ENCODE measurements around the gene PRDM5.
A peak's percentile ranks its signal among the peaks of the same experiment; 100 is the strongest.

Gene PRDM5

GRCh38 chr4:120902925-120903324 lies 19.6 kb downstream of the PRDM5 start:
- DNase-seq: no peak

DNA sequence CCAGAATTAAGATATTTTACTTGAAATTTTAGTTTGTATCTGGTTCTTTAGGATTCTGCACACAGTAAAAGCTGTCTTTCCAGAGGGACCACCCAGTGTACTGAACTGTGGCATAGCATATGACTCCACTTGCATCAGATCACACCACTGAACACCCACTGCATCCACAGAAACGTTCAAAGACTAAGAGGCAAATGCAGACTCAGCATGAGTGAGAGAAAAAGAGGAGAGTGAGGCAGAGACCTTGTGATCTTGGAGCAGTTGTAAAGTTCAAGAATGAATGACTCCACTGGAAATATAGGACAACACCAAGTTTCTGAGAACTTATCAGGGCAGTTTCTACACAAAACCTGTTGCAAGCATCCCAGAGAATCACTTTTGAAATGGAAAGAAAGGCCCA lies 20.8 kb downstream of the PRDM5 start:
- DNase-seq: no peak

DNA sequence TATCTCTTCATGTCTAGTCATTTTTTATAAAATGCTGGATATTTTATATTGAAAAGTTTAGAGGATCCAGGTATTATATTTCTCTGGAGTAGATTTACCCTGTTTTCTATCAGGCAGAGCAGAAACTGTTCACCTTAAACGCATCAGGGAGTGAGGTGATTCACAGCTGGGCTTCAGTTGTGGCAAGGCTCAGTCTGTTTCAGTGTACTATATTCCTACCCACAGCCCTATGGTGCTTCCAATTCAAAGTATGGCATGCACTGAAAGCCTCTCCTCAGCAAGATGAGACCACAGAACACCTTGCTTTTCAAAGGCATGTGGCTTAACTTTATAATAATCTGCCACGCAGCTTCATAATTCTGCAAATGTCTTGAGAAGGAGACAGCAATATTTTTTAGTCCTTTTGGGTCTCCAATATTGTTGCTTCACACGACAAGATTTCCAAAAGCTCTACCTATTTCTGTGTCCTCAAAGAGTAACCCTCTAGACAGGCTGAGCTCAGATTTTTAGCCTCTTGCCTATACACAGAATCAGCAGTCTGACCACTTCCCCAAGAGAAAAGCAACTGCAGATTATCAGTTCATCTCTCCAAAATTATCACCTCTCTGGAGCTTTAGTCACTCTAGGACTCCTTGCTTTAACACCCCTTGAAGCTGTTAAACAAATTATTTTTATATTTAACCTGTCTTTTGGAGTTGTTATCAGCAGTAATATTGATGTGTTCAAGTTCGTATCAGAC lies 24.4 kb downstream of the PRDM5 start:
- DNase-seq: no peak

GRCh38 chr4:120895554-120895953 lies 27.0 kb downstream of the PRDM5 start:
- DNase-seq: no peak

DNA sequence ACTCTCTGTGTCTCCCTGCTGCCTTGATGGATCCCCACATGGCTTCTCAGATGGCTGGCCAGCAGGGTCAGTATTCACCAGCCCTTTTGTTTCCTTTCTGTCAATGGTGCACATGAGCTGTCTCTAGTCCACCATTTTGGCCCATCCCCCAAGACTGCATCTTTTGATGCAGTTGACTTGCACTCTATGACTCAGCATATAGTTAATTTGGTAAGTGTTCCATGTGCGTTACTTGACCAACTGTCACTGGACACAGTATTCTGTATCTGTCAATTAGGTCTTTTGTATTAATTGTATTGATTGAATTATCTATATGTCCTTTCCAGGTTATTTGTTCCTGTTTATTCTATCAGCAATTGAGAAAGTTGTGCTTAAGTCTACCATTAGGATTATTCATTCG lies 29.2 kb downstream of the PRDM5 start:
- DNase-seq: no peak

DNA sequence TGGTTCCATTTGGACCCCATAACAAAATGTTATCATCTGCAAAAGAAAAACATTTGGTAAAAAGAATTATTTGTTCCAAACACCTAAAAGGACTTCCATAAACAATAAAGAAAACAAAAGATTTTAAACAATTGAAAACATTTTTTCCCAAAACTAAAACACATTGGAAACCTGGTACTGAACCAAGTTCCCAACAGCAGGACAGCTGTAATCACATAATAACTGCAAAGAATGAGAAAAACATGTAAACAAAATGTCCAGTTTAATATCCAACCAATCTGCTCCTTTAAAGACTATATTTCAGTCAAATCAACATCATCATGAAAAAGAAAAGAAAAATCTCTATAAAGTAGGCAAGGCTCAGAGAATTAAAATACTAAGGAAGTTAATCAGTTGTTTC lies 36.3 kb downstream of the PRDM5 start:
- no peak for DNase-seq

DNA sequence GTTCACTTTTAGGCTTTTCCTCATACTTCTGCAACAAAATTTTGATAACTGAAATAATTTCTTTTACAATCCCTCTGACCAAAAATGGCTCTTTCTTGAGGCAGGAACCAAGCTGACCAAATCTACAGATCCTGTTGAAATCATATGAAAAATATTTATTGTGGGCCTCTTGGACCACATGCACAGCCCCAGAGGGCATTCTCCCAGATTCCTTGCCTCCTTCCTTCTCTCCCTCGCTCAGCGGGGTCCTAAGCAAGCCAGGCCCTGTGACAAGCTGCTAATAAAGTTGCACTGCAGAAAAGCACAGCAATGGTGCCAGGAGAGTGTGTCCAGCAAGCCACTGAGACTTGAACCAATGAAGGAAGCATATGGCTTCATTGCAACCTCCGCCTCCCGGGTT lies 40.7 kb downstream of the PRDM5 start:
- DNase-seq: no peak

GRCh38 chr4:120881351-120881750 lies 41.2 kb downstream of the PRDM5 start:
- no peak for DNase-seq

GRCh38 chr4:120877021-120877420 lies 45.5 kb downstream of the PRDM5 start:
- DNase-seq: no peak

- DNase-seq: no peak
Observed at GRCh38 chr4:120874792-120875774, 47.4 kb downstream of the PRDM5 start.

DNA sequence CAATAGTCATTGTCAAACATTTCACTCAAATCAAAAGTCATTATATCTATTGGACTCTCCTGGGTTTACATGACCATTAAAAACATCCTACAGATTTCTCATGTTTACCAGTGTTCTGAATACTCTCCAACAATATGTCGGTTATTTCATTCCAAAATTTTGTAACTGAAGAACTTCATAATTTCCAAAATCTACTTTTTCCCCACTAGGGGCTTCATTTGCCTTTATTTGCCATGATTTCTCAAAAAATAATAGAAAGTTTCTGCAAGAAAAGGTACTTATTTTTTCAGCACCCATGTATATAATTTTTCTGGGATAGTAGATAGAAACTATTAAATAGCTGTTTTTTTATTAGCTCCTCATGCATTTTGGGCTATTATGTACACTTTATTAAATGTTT lies 49.0 kb downstream of the PRDM5 start:
- no peak for DNase-seq

DNA sequence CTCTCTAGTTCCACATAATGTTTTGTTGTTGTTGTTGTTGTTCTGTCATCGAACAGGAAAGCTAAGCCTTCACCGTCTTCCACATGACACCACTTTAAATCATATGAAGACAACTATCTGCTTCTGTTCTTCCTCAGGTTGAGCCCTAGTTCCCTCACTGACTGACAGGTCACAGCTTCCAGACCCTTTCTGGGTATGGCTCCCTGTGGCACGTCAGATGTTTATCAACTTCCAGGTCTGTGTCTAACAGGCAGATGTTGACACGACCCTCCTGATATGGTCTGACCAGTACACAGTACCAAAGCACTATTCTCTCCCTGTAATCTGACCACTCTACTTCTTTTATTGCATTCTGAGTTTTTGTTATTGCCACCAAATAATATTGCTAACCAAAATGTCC lies 51.4 kb downstream of the PRDM5 start:
- DNase-seq: no peak

- peak; percentile 14 for DNase-seq
Observed at GRCh38 chr4:120870279-120870673, 52.2 kb downstream of the PRDM5 start.

GRCh38 chr4:120869613-120870278 lies 52.8 kb downstream of the PRDM5 start:
- peak; percentile 17 for DNase-seq

DNA sequence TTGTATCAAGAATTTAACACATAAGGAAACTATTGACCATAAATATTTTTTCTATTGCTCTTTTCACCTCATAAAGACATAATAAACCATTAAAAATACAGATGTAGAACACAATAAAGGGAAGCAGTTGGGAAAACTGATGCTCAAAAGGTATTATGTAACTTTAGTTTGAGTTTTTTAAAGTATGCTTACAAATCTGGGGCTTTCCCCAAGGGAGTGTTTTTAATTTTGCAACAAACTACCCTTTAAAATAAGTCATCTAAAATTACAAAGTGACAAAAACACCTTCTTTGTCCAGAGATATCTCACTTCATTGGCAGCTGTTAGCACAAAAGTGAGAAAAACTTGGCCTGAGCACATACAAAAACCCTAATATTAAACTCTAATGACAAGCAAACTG lies 55.0 kb downstream of the PRDM5 start:
- no peak for DNase-seq

- DNase-seq: peak; percentile 52
Observed at GRCh38 chr4:120865985-120866384, 56.5 kb downstream of the PRDM5 start.

- DNase-seq: no peak
Observed at GRCh38 chr4:120864969-120865368, 57.6 kb downstream of the PRDM5 start.

DNA sequence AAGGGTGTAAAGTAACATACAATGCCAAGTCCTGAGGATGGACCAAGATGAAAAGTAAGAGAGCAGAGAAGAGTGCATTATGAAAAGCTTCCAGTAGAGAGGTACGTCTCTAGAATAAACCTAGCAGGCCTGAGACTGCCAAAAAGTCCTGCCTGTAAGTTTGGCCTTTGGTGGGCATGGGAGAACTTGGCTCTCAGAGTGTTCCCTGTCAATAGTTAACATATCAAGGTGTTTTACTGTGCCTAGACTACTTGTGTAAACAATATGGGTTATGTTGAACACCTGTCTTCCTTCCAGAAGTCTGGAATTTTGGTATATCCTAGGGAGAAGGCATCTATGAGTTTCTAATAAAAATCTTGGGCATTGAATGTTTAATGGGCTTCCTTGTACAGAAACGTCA lies 60.1 kb downstream of the PRDM5 start:
- no peak for DNase-seq

DNA sequence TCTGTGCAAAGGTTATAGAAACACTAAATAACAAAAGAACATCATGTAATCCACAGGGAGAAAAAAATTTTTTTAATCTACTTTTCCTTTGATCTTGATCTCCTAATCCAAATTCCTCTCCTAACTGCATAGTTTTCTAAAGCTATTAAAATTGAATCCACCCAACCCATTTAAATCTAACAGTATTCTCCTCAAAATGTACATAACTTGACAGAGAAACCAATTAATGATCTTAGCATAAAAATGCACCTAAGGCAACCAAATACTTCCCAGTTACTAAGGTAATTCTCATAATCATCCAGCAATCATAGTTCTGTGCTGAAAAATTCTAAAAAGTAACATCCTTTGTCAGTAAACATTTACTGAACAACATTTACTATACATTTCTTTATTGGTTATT lies 60.7 kb downstream of the PRDM5 start:
- no peak for DNase-seq

GRCh38 chr4:120858776-120859175 lies 63.8 kb downstream of the PRDM5 start:
- DNase-seq: no peak

DNA sequence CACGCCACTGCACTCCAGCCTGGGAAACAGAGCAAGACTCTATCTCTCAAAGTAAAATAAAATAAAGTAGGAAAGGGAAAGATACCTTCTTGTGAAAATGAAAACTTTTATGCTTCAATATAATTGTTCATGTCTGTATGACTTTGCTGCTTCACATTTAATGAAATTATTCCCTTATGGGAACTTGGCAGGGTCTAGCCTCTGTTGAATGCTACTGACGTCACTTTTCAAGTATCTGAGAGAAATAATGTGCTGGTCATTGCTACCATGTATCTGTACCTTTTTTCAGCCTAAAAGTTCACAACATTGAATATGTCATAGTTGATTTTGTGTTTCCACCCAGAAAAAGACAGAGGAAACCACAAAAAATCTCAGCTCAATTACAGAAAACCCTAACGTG lies 65.2 kb downstream of the PRDM5 start:
- DNase-seq: no peak

- DNase-seq: no peak
Observed at GRCh38 chr4:120856294-120856693, 66.2 kb downstream of the PRDM5 start.

GRCh38 chr4:120855307-120856001 lies 67.1 kb downstream of the PRDM5 start:
- no peak for DNase-seq

All from NCI-H2029 treated with DMSO at 0.1 percent for 48 hours (cell line).